ENCODE measurements around the gene HILPDA.
A peak's percentile ranks its signal among the peaks of the same experiment; 100 is the strongest.
"Not testable (repeated sequence)": the region's sequence is repeated elsewhere in the genome, so short reads cannot be mapped to it uniquely, and the experiment has no call there.

HILPDA gene

GRCh38 chr7:128476402-128477335, 21.0 kb downstream of the HILPDA start, which contains the start of gene METTL2B:
Gene METTL2B, plus strand, starts transcription at chr7:128476748. Its CDS starts 18 bp downstream, at chr7:128476766.
- Histone ChIP-seq H3K4me3 (replicated peaks; ENCODE audit: insufficient read depth, low read length) (peak within 1 kb of the TSS; percentile 77), H3K27ac (replicated peaks) (peak within 1 kb of the TSS; percentile 85)
- DNase-seq (ENCODE audit: low read depth in 1 of 2, low spot score in 1 of 2) = peak; percentile 94 to 96
- H3K27me3 ChIP-seq (ENCODE audit: insufficient read depth, poor library complexity, severe bottlenecking) = not testable (repeated sequence)
- TF ChIP-seq SPI1 (IDR thresholded peaks at IDR 0.05; ENCODE audit: borderline replicate concordance, low read depth) (0 out of 2 replicates have a peak, but pooled peaks have one; percentile 2), GABPA (IDR thresholded peaks at IDR 0.05; ENCODE audit: low read depth) (peak; percentile 93), POLR2AphosphoS5 (IDR thresholded peaks at IDR 0.05; ENCODE audit: low read depth) (peak; percentile 84), CTCF (IDR thresholded peaks at IDR 0.05; ENCODE audit: insufficient read depth, low read length) (peak; percentile 5)

- H3K4me3 ChIP-seq (replicated peaks; ENCODE audit: insufficient read depth, low read length) = peak overlapping the region; percentile 77
- H3K27ac ChIP-seq (replicated peaks) = peak overlapping the region; percentile 85
- not testable (repeated sequence) for H3K27me3 ChIP-seq (ENCODE audit: insufficient read depth, poor library complexity, severe bottlenecking); DNase-seq (ENCODE audit: low read depth in 1 of 2, low spot score in 1 of 2)
Observed at GRCh38 chr7:128477336-128477690, 21.6 kb downstream of the HILPDA start.

- not testable (repeated sequence) for H3K4me3 ChIP-seq (replicated peaks; ENCODE audit: insufficient read depth, low read length); H3K27ac ChIP-seq (replicated peaks); H3K27me3 ChIP-seq (ENCODE audit: insufficient read depth, poor library complexity, severe bottlenecking); DNase-seq (ENCODE audit: low read depth in 1 of 2, low spot score in 1 of 2)
Observed at GRCh38 chr7:128479082-128479481, 23.4 kb downstream of the HILPDA start.

- not testable (repeated sequence) for DNase-seq (ENCODE audit: low read depth in 1 of 2, low spot score in 1 of 2); H3K27me3 ChIP-seq (ENCODE audit: insufficient read depth, poor library complexity, severe bottlenecking); H3K27ac ChIP-seq (replicated peaks); H3K4me3 ChIP-seq (replicated peaks; ENCODE audit: insufficient read depth, low read length)
Observed at GRCh38 chr7:128488134-128488533, 32.5 kb downstream of the HILPDA start.

- H3K27me3 ChIP-seq (ENCODE audit: insufficient read depth, poor library complexity, severe bottlenecking) = no peaks in the 10 kb centered on the region
- DNase-seq (ENCODE audit: low read depth in 1 of 2, low spot score in 1 of 2) = no peak
- H3K4me3 ChIP-seq (replicated peaks; ENCODE audit: insufficient read depth, low read length) = no peak overlapping the region
- H3K27ac ChIP-seq (replicated peaks) = no peak overlapping the region
- no peak for TF ChIP-seq SPI1 (IDR thresholded peaks at IDR 0.05; ENCODE audit: borderline replicate concordance, low read depth)
Observed at GRCh38 chr7:128497405-128497804, 41.7 kb downstream of the HILPDA start.

GRCh38 chr7:128505416-128505815, 49.7 kb downstream of the HILPDA start:
- not testable (repeated sequence) for DNase-seq (ENCODE audit: low read depth in 1 of 2, low spot score in 1 of 2); H3K27ac ChIP-seq (replicated peaks); H3K4me3 ChIP-seq (replicated peaks; ENCODE audit: insufficient read depth, low read length); H3K27me3 ChIP-seq (ENCODE audit: insufficient read depth, poor library complexity, severe bottlenecking)

- not testable (repeated sequence) for H3K4me3 ChIP-seq (replicated peaks; ENCODE audit: insufficient read depth, low read length); H3K27me3 ChIP-seq (ENCODE audit: insufficient read depth, poor library complexity, severe bottlenecking); H3K27ac ChIP-seq (replicated peaks); DNase-seq (ENCODE audit: low read depth in 1 of 2, low spot score in 1 of 2)
Observed at GRCh38 chr7:128506819-128507218, 51.1 kb downstream of the HILPDA start.

- H3K27ac ChIP-seq (replicated peaks); DNase-seq (ENCODE audit: low read depth in 1 of 2, low spot score in 1 of 2); H3K4me3 ChIP-seq (replicated peaks; ENCODE audit: insufficient read depth, low read length); H3K27me3 ChIP-seq (ENCODE audit: insufficient read depth, poor library complexity, severe bottlenecking): not testable (repeated sequence)
Observed at GRCh38 chr7:128507321-128507993, 51.8 kb downstream of the HILPDA start.
